Karpas-422 (cell line): Measurements from ENCODE around the gene TUG1. TPM values are rescaled to one million over a fixed set of nuclear protein-coding genes. Genes with fewer than 3 reads are reported as not detected.

Experiments
- DNase-seq: peaks from one replicate; pipeline ENCODE4 v3.0.0-alpha.2; 2015
- H2AFZ ChIP-seq: fragments of 200-600 bp; sonication (generic); 2 replicates; pipeline ENCODE4 v1.6.1; 2014; ENCODE audit warnings: antibody characterized with exemption, low read length, mixed read lengths
- H3K27ac ChIP-seq: fragments of 200-600 bp; sonication (generic); 2 replicates; pipeline ENCODE4 v1.5.1; 2014; ENCODE audit warnings: mild to moderate bottlenecking, low read length, moderate library complexity
- H3K27me3 ChIP-seq: fragments of 200-600 bp; sonication (generic); 2 replicates; pipeline ENCODE4 v1.6.1; 2014; ENCODE audit warnings: low read length, mixed read lengths
- H3K36me3 ChIP-seq: fragments of 200-600 bp; sonication (generic); 2 replicates; pipeline ENCODE4 v1.6.1; 2014; ENCODE audit warnings: low read length, mixed read lengths; ENCODE audit not compliant: insufficient read depth
- H3K4me1 ChIP-seq: fragments of 200-600 bp; sonication (generic); 2 replicates; pipeline ENCODE4 v1.6.1; 2014; ENCODE audit warnings: mild to moderate bottlenecking, low read length, mixed read lengths
- H3K4me2 ChIP-seq: fragments of 200-600 bp; sonication (generic); 2 replicates; pipeline ENCODE4 v1.6.1; 2014; ENCODE audit warnings: low read length, low read depth, mild to moderate bottlenecking; ENCODE audit not compliant: poor library complexity, severe bottlenecking
- H3K4me3 ChIP-seq: fragments of 200-600 bp; sonication (generic); 2 replicates; pipeline ENCODE4 v1.5.1; 2014; ENCODE audit warnings: mild to moderate bottlenecking, antibody characterized with exemption, low read length, mixed read lengths
- H3K79me2 ChIP-seq: fragments of 200-600 bp; sonication (generic); 2 replicates; pipeline ENCODE4 v1.6.1; 2014; ENCODE audit warnings: mild to moderate bottlenecking, low read length, mixed read lengths
- H3K9ac ChIP-seq: fragments of 200-600 bp; sonication (generic); 2 replicates; pipeline ENCODE4 v1.6.0; 2014; ENCODE audit warnings: low read length
- H3K9me2 ChIP-seq: fragments of 200-600 bp; sonication (generic), shearing (Covaris generic); replicated peaks from 2 replicates; pipeline ENCODE4 v1.6.0; 2014; ENCODE audit warnings: mild to moderate bottlenecking, low read length, moderate library complexity; ENCODE audit not compliant: insufficient read depth
- H3K9me3 ChIP-seq: fragments of 300-700, 200-600 bp; sonication (generic); 2 replicates; pipeline ENCODE4 v1.6.1; 2014; ENCODE audit warnings: low read length, mixed read lengths
- H4K20me1 ChIP-seq: fragments of 200-600 bp; sonication (generic); 2 replicates; pipeline ENCODE4 v1.6.1; 2014; ENCODE audit warnings: mild to moderate bottlenecking, antibody characterized with exemption, low read length, low read depth; ENCODE audit not compliant: insufficient read depth
- total RNA-seq: library from RNA; depleted of rRNA; stranded (reverse); fragments of >200 nt; shearing (Covaris generic); gene quantifications from 2 replicates; pipeline ENCODE4 v1.2.3, GENCODE V29; 2014; ENCODE audit warnings: low replicate concordance

The TUG1 gene
- total RNA-seq, 1 experiment from 2014 or later = 97.4 TPM

- Histone ChIP-seq H3K9me3 (no peaks in the 10 kb centered on the region), H3K9ac (no peak overlapping the region), H3K27ac (no peak overlapping the region), H3K9me2 (no peaks in the 10 kb centered on the region), H3K27me3 (no peaks in the 10 kb centered on the region), H3K79me2 (no peaks in the 10 kb centered on the region), H3K4me1 (no peaks in the 10 kb centered on the region), H2AFZ (no peak overlapping the region), H3K4me3 (no peak overlapping the region), H4K20me1 (no peaks in the 10 kb centered on the region), H3K36me3 (no peaks in the 10 kb centered on the region), H3K4me2 (no peak overlapping the region)
- DNase-seq = peak; percentile 38
These were observed 25.9 kb downstream of the TUG1 start for GRCh38 chr22:30994960-30995359.

GRCh38 chr22:30996462-30996861 lies 27.4 kb downstream of the TUG1 start:
- Histone ChIP-seq H3K9me3 (no peaks in the 10 kb centered on the region), H3K9ac (no peak overlapping the region), H3K36me3 (no peaks in the 10 kb centered on the region), H3K9me2 (no peaks in the 10 kb centered on the region), H3K4me2 (no peak overlapping the region), H3K27ac (no peak overlapping the region), H3K4me1 (no peaks in the 10 kb centered on the region), H3K79me2 (no peaks in the 10 kb centered on the region), H3K4me3 (no peak overlapping the region), H4K20me1 (no peaks in the 10 kb centered on the region), H2AFZ (no peak overlapping the region), H3K27me3 (no peaks in the 10 kb centered on the region)
- peak; percentile 41 for DNase-seq

GRCh38 chr22:30998329-30998728 lies 29.3 kb downstream of the TUG1 start:
- no peak overlapping the region for H3K4me2 ChIP-seq
- no peak overlapping the region for H2AFZ ChIP-seq
- no peaks in the 10 kb centered on the region for H3K4me1 ChIP-seq
- no peaks in the 10 kb centered on the region for H3K9me2 ChIP-seq
- H3K27me3 ChIP-seq = no peaks in the 10 kb centered on the region
- H3K79me2 ChIP-seq = no peaks in the 10 kb centered on the region
- no peaks in the 10 kb centered on the region for H3K9me3 ChIP-seq
- H3K4me3 ChIP-seq = no peak overlapping the region
- no peaks in the 10 kb centered on the region for H4K20me1 ChIP-seq
- no peak overlapping the region for H3K9ac ChIP-seq
- DNase-seq = peak; percentile 20
- H3K36me3 ChIP-seq = no peaks in the 10 kb centered on the region
- no peak overlapping the region for H3K27ac ChIP-seq

- Histone ChIP-seq H3K36me3 (no peaks in the 10 kb centered on the region), H2AFZ (no peak overlapping the region), H3K9ac (no peak overlapping the region), H3K27me3 (no peaks in the 10 kb centered on the region), H3K4me3 (no peak overlapping the region), H4K20me1 (no peaks in the 10 kb centered on the region), H3K27ac (no peak overlapping the region), H3K9me2 (no peaks in the 10 kb centered on the region), H3K79me2 (no peaks in the 10 kb centered on the region), H3K4me2 (no peak overlapping the region), H3K9me3 (peaks cover 4% of the 10 kb centered on the region; the same call in 1 of the 2 replicates), H3K4me1 (no peaks in the 10 kb centered on the region)
- DNase-seq = no peak
These were observed 32.2 kb downstream of the TUG1 start for GRCh38 chr22:31001124-31001770.

- H3K9me3 ChIP-seq = peaks cover 4% of the 10 kb centered on the region; the same call in 1 of the 2 replicates
- no peak for DNase-seq
- H3K36me3 ChIP-seq = no peaks in the 10 kb centered on the region
- H3K9ac ChIP-seq = no peak overlapping the region
- H3K9me2 ChIP-seq = no peaks in the 10 kb centered on the region
- H3K4me1 ChIP-seq = no peaks in the 10 kb centered on the region
- H3K27ac ChIP-seq = no peak overlapping the region
- H2AFZ ChIP-seq = no peak overlapping the region
- H3K4me3 ChIP-seq = no peak overlapping the region
- no peaks in the 10 kb centered on the region for H4K20me1 ChIP-seq
- no peaks in the 10 kb centered on the region for H3K79me2 ChIP-seq
- H3K4me2 ChIP-seq = no peak overlapping the region
- H3K27me3 ChIP-seq = no peaks in the 10 kb centered on the region
These were observed 36.5 kb downstream of the TUG1 start for GRCh38 chr22:31005535-31005934.

GRCh38 chr22:31019191-31019930 lies 50.3 kb downstream of the TUG1 start:
- no peak overlapping the region for H3K27ac ChIP-seq
- no peaks in the 10 kb centered on the region for H3K79me2 ChIP-seq
- H3K9me2 ChIP-seq = no peaks in the 10 kb centered on the region
- H3K4me1 ChIP-seq = no peaks in the 10 kb centered on the region
- no peaks in the 10 kb centered on the region for H4K20me1 ChIP-seq
- no peak overlapping the region for H3K9ac ChIP-seq
- H2AFZ ChIP-seq = no peak overlapping the region
- no peaks in the 10 kb centered on the region for H3K9me3 ChIP-seq
- no peaks in the 10 kb centered on the region for H3K36me3 ChIP-seq
- DNase-seq = no peak
- no peak overlapping the region for H3K4me2 ChIP-seq
- no peak overlapping the region for H3K4me3 ChIP-seq
- no peaks in the 10 kb centered on the region for H3K27me3 ChIP-seq

GRCh38 chr22:31020334-31020733 lies 51.3 kb downstream of the TUG1 start:
- no peak overlapping the region for H3K27ac ChIP-seq
- no peaks in the 10 kb centered on the region for H3K9me3 ChIP-seq
- H3K36me3 ChIP-seq = no peaks in the 10 kb centered on the region
- H3K9ac ChIP-seq = no peak overlapping the region
- H2AFZ ChIP-seq = no peak overlapping the region
- H4K20me1 ChIP-seq = no peaks in the 10 kb centered on the region
- H3K27me3 ChIP-seq = no peaks in the 10 kb centered on the region
- H3K79me2 ChIP-seq = no peaks in the 10 kb centered on the region
- H3K4me1 ChIP-seq = no peaks in the 10 kb centered on the region
- no peaks in the 10 kb centered on the region for H3K9me2 ChIP-seq
- no peak overlapping the region for H3K4me3 ChIP-seq
- DNase-seq = no peak
- H3K4me2 ChIP-seq = no peak overlapping the region

GRCh38 chr22:31022516-31022915 lies 53.5 kb downstream of the TUG1 start:
- no peaks in the 10 kb centered on the region for H3K36me3 ChIP-seq
- H4K20me1 ChIP-seq = no peaks in the 10 kb centered on the region
- H3K27me3 ChIP-seq = no peaks in the 10 kb centered on the region
- no peak overlapping the region for H3K4me3 ChIP-seq
- no peak overlapping the region for H3K4me2 ChIP-seq
- no peaks in the 10 kb centered on the region for H3K9me2 ChIP-seq
- no peaks in the 10 kb centered on the region for H3K79me2 ChIP-seq
- no peak overlapping the region for H2AFZ ChIP-seq
- no peak overlapping the region for H3K9ac ChIP-seq
- no peaks in the 10 kb centered on the region for H3K4me1 ChIP-seq
- H3K27ac ChIP-seq = no peak overlapping the region
- no peak for DNase-seq
- no peaks in the 10 kb centered on the region for H3K9me3 ChIP-seq
